GM12878 (cell line): ENCODE data around the gene AMER2. TPM values are rescaled to one million over a fixed set of nuclear protein-coding genes. Genes with fewer than 3 reads are reported as not detected.

Source experiments
- ATAC-seq: fragments of 200-7000 bp; cut with Tn5 transposase; 3 replicates; pipeline ENCODE4 v1.9.1; 2020; ENCODE audit warnings: mild to moderate bottlenecking, moderate library complexity
- BruUV-seq: library from RNA; stranded (reverse); fragments of 400-500 nt; replicated peaks from 2 replicates; lab custom pipeline; 2021; lab: Mats Ljungman, UMichigan
- CTCF ChIA-PET: fragments of 300-600 bp; sonication (Branson Sonifier 250); formaldehyde crosslinking; extraction: SDS; loops from one replicate; lab custom pipeline; 2021; ENCODE audit warnings: inconsistent platforms; lab: Yijun Ruan, JAX
- POLR2A ChIA-PET: fragments of 350-600 bp; formaldehyde crosslinking; extraction: SDS; loops from one replicate; lab custom pipeline; 2021; ENCODE audit warnings: inconsistent platforms; lab: Charles Lee
- RAD21 ChIA-PET: fragments of 300-600 bp; sonication (Branson Sonifier 250); formaldehyde crosslinking; loops from one replicate; lab custom pipeline; 2023; ENCODE audit warnings: antibody characterized with exemption; ENCODE audit not compliant: unreplicated experiment; lab: Charles Lee
- SMC1A ChIA-PET: fragments of 300-600 bp; sonication (Branson Sonifier 250); formaldehyde crosslinking; loops from one replicate; lab custom pipeline; 2023; ENCODE audit not compliant: unreplicated experiment, uncharacterized antibody; lab: Charles Lee
- DNase-seq: peaks from one replicate; pipeline ENCODE4 v3.0.0-alpha.2; 2011; ENCODE audit warnings: low read depth, low spot score
- FAIRE-seq: peaks from 3 replicates; lab custom pipeline; 2011; peaks lifted over from hg19 to GRCh38; lab: Jason Lieb, UNC
- H2AFZ ChIP-seq: 2 replicates; pipeline ENCODE4 v1.6.0; 2011; ENCODE audit warnings: low read depth, low read length, control low read depth; ENCODE audit not compliant: control insufficient read depth
- H3K27ac ChIP-seq: 2 replicates; pipeline ENCODE4 v1.5.1; 2011; ENCODE audit warnings: control low read depth; ENCODE audit not compliant: control insufficient read depth, insufficient read depth
- H3K27me3 ChIP-seq, 2 experiments: replicated peaks in 1 of 2; 2 replicates each; pipeline versions ENCODE4 v1.6.0 to v1.6.1; 2011; ENCODE audit warnings: low read length in 1 of 2; ENCODE audit not compliant: control insufficient read depth in 2 of 2, insufficient read depth in 2 of 2
- H3K36me3 ChIP-seq, 2 experiments: 2 replicates each; pipeline ENCODE4 v1.5.1; 2011; ENCODE audit warnings: low read length in 1 of 2; ENCODE audit not compliant: control insufficient read depth in 2 of 2, insufficient read depth in 2 of 2
- H3K4me1 ChIP-seq: 2 replicates; pipeline ENCODE4 v1.6.1; 2011; ENCODE audit warnings: mild to moderate bottlenecking, low read length, moderate library complexity, mixed read lengths; ENCODE audit not compliant: control insufficient read depth, insufficient read depth
- H3K4me2 ChIP-seq: 2 replicates; pipeline ENCODE4 v1.6.0; 2011; ENCODE audit warnings: control low read depth; ENCODE audit not compliant: control insufficient read depth, insufficient read depth
- H3K4me3 ChIP-seq: fragments of 200-600 bp; sonication (generic); 2 replicates; pipeline ENCODE4 v1.5.1; 2016
- H3K79me2 ChIP-seq: 2 replicates; pipeline ENCODE4 v1.6.0; 2011; ENCODE audit warnings: low read length; ENCODE audit not compliant: control insufficient read depth, insufficient read depth
- H3K9ac ChIP-seq: 2 replicates; pipeline ENCODE4 v1.8.0; 2011; ENCODE audit warnings: low read length, control low read depth, mixed read lengths; ENCODE audit not compliant: control insufficient read depth, insufficient read depth
- H3K9me3 ChIP-seq: replicated peaks from 3 replicates; pipeline ENCODE4 v1.5.1; 2011; ENCODE audit warnings: mild to moderate bottlenecking, low read length; ENCODE audit not compliant: control insufficient read depth, insufficient read depth
- H4K20me1 ChIP-seq: 2 replicates; pipeline ENCODE4 v1.6.0; 2011; ENCODE audit not compliant: control insufficient read depth, insufficient read depth
- ASH2L ChIP-seq: fragments of 300-600, 200-600 bp; sonication (generic); IDR thresholded peaks from 2 replicates; pipeline ENCODE4 v1.6.1; 2017; ENCODE audit warnings: low read depth, mild to moderate bottlenecking, borderline replicate concordance
- NBN ChIP-seq: fragments of 450-650 bp; IDR thresholded peaks from 2 replicates; pipeline ENCODE4 v1.6.1; 2016
- NFXL1 ChIP-seq: fragments of 450-650 bp; IDR thresholded peaks from 2 replicates; pipeline ENCODE4 v1.6.1; 2017; ENCODE audit warnings: antibody characterized with exemption, mild to moderate bottlenecking, borderline replicate concordance
- NFYA ChIP-seq: IDR thresholded peaks from 2 replicates; pipeline ENCODE4 v1.6.1; 2011; ENCODE audit warnings: low read depth, mild to moderate bottlenecking, low read length, improper control_type of control experiment, borderline replicate concordance
- NR2F1 ChIP-seq: fragments of 450-650 bp; conservative IDR thresholded peaks from 2 replicates; pipeline ENCODE4 v1.6.1; 2017; ENCODE audit warnings: mild to moderate bottlenecking
- POU2F2 ChIP-seq: IDR thresholded peaks from 3 replicates; pipeline ENCODE4 v1.6.1; 2011; ENCODE audit warnings: low read depth, mild to moderate bottlenecking, low read length, borderline replicate concordance
- RAD21 ChIP-seq: IDR thresholded peaks from 2 replicates; pipeline ENCODE4 v1.6.1; 2011; ENCODE audit warnings: mild to moderate bottlenecking, low read depth, low read length, moderate library complexity; ENCODE audit not compliant: insufficient read depth
- REST ChIP-seq: IDR thresholded peaks from 2 replicates; pipeline ENCODE4 v1.6.1; 2012; ENCODE audit warnings: mild to moderate bottlenecking, low read depth, low read length
- STAT3 ChIP-seq: IDR thresholded peaks from 2 replicates; pipeline ENCODE4 v1.6.1; 2011; ENCODE audit warnings: low read depth, low read length, improper control_type of control experiment
- SUZ12 ChIP-seq: fragments of 200-600 bp; sonication (generic); IDR thresholded peaks from one replicate; pipeline ENCODE4 v1.6.1; 2018; ENCODE audit warnings: antibody characterized with exemption, mild to moderate bottlenecking; ENCODE audit not compliant: unreplicated experiment
- ZNF274 ChIP-seq: IDR thresholded peaks from one replicate; pipeline ENCODE4 v1.8.0; 2011; ENCODE audit not compliant: insufficient read length, insufficient read depth
- WGBS: methylation state at CpG from one replicate; pipeline ENCODE4 v1.1.6; 2016; ENCODE audit warnings: low lambda C conversion rate; ENCODE audit not compliant: insufficient replicate concordance, insufficient coverage; ENCODE audit errors: missing lambda C conversion rate; 5-methylcytosine and 5-hydroxymethylcytosine counted together
- in situ Hi-C: fragments of 300-500 bp; cut with MboI; formaldehyde crosslinking; loops from 9 replicates; pipeline ENCODE4 v1.14.3; 2018; ENCODE audit warnings: mixed read lengths
- intact Hi-C: fragments of 100-400 bp; cut with micrococcal nuclease; formaldehyde crosslinking; loops from one replicate; pipeline ENCODE4 v1.14.2; 2022; ENCODE audit not compliant: unreplicated experiment
- polyA plus RNA-seq, 11 experiments: library from polyadenylated mRNA; depleted of rRNA in 4 of 11; unstranded in 6 of 11; stranded (reverse) in 5 of 11; fragments of >200 nt; fragmentation: Nextera tagmentation in 4 of 11; fragmentation: Illumina TruSeq in 1 of 11; extraction: Ambion mirVana in 4 of 11; extraction: Trizol in 1 of 11; gene quantifications; 1 replicate in 1 of 11; 2 replicates in 10 of 11; pipeline versions ENCODE4 v1.2.1 to v1.2.3, GENCODE V29; 2011 to 2016; ENCODE audit warnings: inconsistent platforms in 2 of 11, missing spikeins in 2 of 11, low read depth in 1 of 11
- total RNA-seq, 4 experiments: library from RNA; depleted of rRNA in 3 of 4; stranded (reverse); fragments of >200 nt in 3 of 4; fragmentation: Illumina TruSeq in 1 of 4; extraction: Trizol in 1 of 4; gene quantifications; 2 replicates each; pipeline versions ENCODE4 v1.2.1 to v1.2.3, GENCODE V29; 2013 to 2021
- TF ChIP-seq, protein P1 (sequence below): fragments of 450-650 bp; IDR thresholded peaks from 2 replicates; pipeline ENCODE4 v1.6.1; 2016; ENCODE audit warnings: mild to moderate bottlenecking, moderate library complexity, borderline replicate concordance

AMER2 gene
- total and polyA plus RNA-seq, 10 of the 15 experiments (the other 5 are each of a cell fraction or from before 2014, with no cell fraction given), result 0.01 to 0.34 (median 0.21) TPM

DNA sequence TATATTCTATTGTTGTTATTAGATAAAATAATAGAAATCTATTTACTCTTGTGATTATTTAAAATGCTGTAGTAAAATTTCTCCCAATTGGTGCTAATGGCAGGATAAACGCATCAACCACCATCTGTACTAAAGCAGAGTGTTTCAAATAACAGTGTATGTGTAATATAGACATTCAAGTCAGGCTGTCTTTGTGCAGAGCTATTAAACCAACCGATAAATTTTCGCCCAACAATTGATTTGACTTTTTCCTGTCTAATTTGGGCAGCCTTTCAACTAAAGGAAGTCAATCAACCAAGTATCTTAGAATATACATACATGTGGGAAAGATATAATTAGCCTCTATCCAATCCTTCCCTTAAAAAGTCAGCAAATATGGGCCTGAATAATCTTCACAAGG is 5.8 kb downstream of the AMER2 start:
- H3K36me3 ChIP-seq, result no peaks in the 10 kb centered on the region
- H3K79me2 ChIP-seq, result no peaks in the 10 kb centered on the region
- H3K4me2 ChIP-seq, result no peak overlapping the region
- 73% methylated on average over 3 of the region's 3 CpGs for WGBS
- H3K4me1 ChIP-seq, result no peaks in the 10 kb centered on the region
- no peak overlapping the region for H3K4me3 ChIP-seq
- RAD21 ChIA-PET, result no interaction called here
- intact Hi-C loops, result no loop called here
- no TSS peak for BruUV-seq
- no peaks in the 10 kb centered on the region; a peak in 1 of 4 replicates for H3K27me3 ChIP-seq
- no peak overlapping the region for H3K27ac ChIP-seq
- DNase-seq (no peak), ATAC-seq (no peak), FAIRE-seq (no peak)
- no peaks in the 10 kb centered on the region for H4K20me1 ChIP-seq
- H2AFZ ChIP-seq, result no peak overlapping the region
- SMC1A ChIA-PET, result no interaction called here
- POLR2A ChIA-PET, result no interaction called here
- in situ Hi-C loops, result no loop called here
- CTCF ChIA-PET, result no interaction called here
- H3K9me3 ChIP-seq, result no peaks in the 10 kb centered on the region; the same call in 2 of the 3 replicates
- no peak for TF ChIP-seq NFXL1
- TF ChIP-seq NBN, result no peak
- TF ChIP-seq STAT3, result no peak
- no peak for TF ChIP-seq NFYA
- TF ChIP-seq SUZ12, result no peak
- no peak for TF ChIP-seq NR2F1
- TF ChIP-seq POU2F2, result no peak
- no peak for TF ChIP-seq RAD21
- TF ChIP-seq, protein P1, sequence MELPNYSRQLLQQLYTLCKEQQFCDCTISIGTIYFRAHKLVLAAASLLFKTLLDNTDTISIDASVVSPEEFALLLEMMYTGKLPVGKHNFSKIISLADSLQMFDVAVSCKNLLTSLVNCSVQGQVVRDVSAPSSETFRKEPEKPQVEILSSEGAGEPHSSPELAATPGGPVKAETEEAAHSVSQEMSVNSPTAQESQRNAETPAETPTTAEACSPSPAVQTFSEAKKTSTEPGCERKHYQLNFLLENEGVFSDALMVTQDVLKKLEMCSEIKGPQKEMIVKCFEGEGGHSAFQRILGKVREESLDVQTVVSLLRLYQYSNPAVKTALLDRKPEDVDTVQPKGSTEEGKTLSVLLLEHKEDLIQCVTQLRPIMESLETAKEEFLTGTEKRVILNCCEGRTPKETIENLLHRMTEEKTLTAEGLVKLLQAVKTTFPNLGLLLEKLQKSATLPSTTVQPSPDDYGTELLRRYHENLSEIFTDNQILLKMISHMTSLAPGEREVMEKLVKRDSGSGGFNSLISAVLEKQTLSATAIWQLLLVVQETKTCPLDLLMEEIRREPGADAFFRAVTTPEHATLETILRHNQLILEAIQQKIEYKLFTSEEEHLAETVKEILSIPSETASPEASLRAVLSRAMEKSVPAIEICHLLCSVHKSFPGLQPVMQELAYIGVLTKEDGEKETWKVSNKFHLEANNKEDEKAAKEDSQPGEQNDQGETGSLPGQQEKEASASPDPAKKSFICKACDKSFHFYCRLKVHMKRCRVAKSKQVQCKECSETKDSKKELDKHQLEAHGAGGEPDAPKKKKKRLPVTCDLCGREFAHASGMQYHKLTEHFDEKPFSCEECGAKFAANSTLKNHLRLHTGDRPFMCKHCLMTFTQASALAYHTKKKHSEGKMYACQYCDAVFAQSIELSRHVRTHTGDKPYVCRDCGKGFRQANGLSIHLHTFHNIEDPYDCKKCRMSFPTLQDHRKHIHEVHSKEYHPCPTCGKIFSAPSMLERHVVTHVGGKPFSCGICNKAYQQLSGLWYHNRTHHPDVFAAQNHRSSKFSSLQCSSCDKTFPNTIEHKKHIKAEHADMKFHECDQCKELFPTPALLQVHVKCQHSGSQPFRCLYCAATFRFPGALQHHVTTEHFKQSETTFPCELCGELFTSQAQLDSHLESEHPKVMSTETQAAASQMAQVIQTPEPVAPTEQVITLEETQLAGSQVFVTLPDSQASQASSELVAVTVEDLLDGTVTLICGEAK, result no peak
- TF ChIP-seq ASH2L, result no peak
- TF ChIP-seq ZNF274, result no peak
- TF ChIP-seq REST, result no peak
- no peak overlapping the region for H3K9ac ChIP-seq
